Activated B cell treated with CpG ODN at 0.5 μM for 24 hours (primary cell): ENCODE measurements around the gene FNIP2. TPM values are rescaled to one million over a fixed set of nuclear protein-coding genes. Genes with fewer than 3 reads are reported as not detected.
"Not testable (repeated sequence)": the region's sequence is repeated elsewhere in the genome, so short reads cannot be mapped to it uniquely, and the experiment has no call there.

Experiments used
- ATAC-seq: fragments of 200-7000 bp; cut with Tn5 transposase; one replicate; pipeline ENCODE4 v1.10.0; 2021; ENCODE audit warnings: low read depth, mild to moderate bottlenecking, moderate library complexity
- CTCF ChIA-PET: fragments of 350-600 bp; sonication (Branson Sonifier 250); formaldehyde crosslinking; loops from one replicate; lab custom pipeline; 2021; ENCODE audit warnings: antibody characterized with exemption; lab: Charles Lee
- POLR2A ChIA-PET: fragments of 350-600 bp; sonication (Branson Sonifier 250); formaldehyde crosslinking; loops from one replicate; lab custom pipeline; 2021; ENCODE audit warnings: antibody characterized with exemption; lab: Charles Lee
- DNase-seq: peaks from one replicate; pipeline ENCODE4 v3.0.0; 2022
- H3K27ac Mint-ChIP-seq: one replicate; pipeline ENCODE4 v1.8.0; 2020; ENCODE audit warnings: mixed read lengths
- H3K27me3 Mint-ChIP-seq: one replicate; pipeline ENCODE4 v1.8.0; 2021; ENCODE audit warnings: mixed read lengths
- H3K36me3 Mint-ChIP-seq: one replicate; pipeline ENCODE4 v1.8.0; 2021; ENCODE audit warnings: low read depth, mixed read lengths
- H3K4me1 Mint-ChIP-seq: one replicate; pipeline ENCODE4 v1.8.0; 2021; ENCODE audit warnings: mixed read lengths
- H3K4me3 Mint-ChIP-seq: one replicate; pipeline ENCODE4 v1.8.0; 2020; ENCODE audit warnings: mild to moderate bottlenecking, mixed read lengths
- H3K9me3 Mint-ChIP-seq: one replicate; pipeline ENCODE4 v1.8.0; 2020; ENCODE audit warnings: mixed read lengths
- CTCF ChIP-seq: fragments of 200-600 bp; IDR thresholded peaks from one replicate; pipeline ENCODE4 v1.8.0; 2022; ENCODE audit warnings: antibody characterized with exemption, mild to moderate bottlenecking
- intact Hi-C: fragments of 100-400 bp; cut with micrococcal nuclease; formaldehyde crosslinking; loops from one replicate; pipeline ENCODE4 v1.15.1; 2024
- total RNA-seq: library from RNA; stranded (reverse); gene quantifications from 2 replicates; pipeline ENCODE4 v1.2.3, GENCODE V29; 2022

The FNIP2 gene
- total RNA-seq, 1 donor from 2014 or later: not detected

- Mint-ChIP-seq H3K36me3 (no peaks in the 10 kb centered on the region), H3K27ac (no peak overlapping the region), H3K27me3 (peaks cover 21% of the 10 kb centered on the region), H3K9me3 (no peaks in the 10 kb centered on the region), H3K4me3 (no peak overlapping the region), H3K4me1 (no peaks in the 10 kb centered on the region)
- intact Hi-C loops: no loop called here
- DNase-seq (no peak), ATAC-seq (no peak)
- CTCF ChIA-PET: no interaction called here
- POLR2A ChIA-PET: no interaction called here
- TF ChIP-seq CTCF: no peak
Measured at GRCh38 chr4:158738866-158739265, 30.0 kb upstream of the FNIP2 start.

- ATAC-seq (no peak), DNase-seq (no peak)
- CTCF ChIA-PET: no interaction called here
- intact Hi-C loops: no loop called here
- Mint-ChIP-seq H3K27ac (no peak overlapping the region), H3K9me3 (no peaks in the 10 kb centered on the region), H3K4me1 (no peaks in the 10 kb centered on the region), H3K27me3 (peaks cover 21% of the 10 kb centered on the region), H3K4me3 (no peak overlapping the region), H3K36me3 (no peaks in the 10 kb centered on the region)
- no peak for TF ChIP-seq CTCF
- POLR2A ChIA-PET: no interaction called here
Measured at GRCh38 chr4:158739600-158739999, 29.2 kb upstream of the FNIP2 start.

GRCh38 chr4:158741326-158742021 is 27.4 kb upstream of the FNIP2 start:
- intact Hi-C loops: no loop called here

GRCh38 chr4:158746537-158746936 is 22.3 kb upstream of the FNIP2 start:
- intact Hi-C loops, H3K36me3 Mint-ChIP-seq, H3K9me3 Mint-ChIP-seq, H3K4me1 Mint-ChIP-seq, CTCF ChIA-PET, H3K4me3 Mint-ChIP-seq, ATAC-seq, POLR2A ChIA-PET, DNase-seq, H3K27me3 Mint-ChIP-seq, H3K27ac Mint-ChIP-seq: not testable (repeated sequence)

More at GRCh38 chr4:158741326-158742021, 27.4 kb upstream of the FNIP2 start:
- H3K4me1 Mint-ChIP-seq: no peaks in the 10 kb centered on the region
- ATAC-seq (no peak), DNase-seq (no peak)
- ChIA-PET CTCF (no interaction called here), POLR2A (no interaction called here)
- H3K36me3 Mint-ChIP-seq: no peaks in the 10 kb centered on the region
- H3K4me3 Mint-ChIP-seq: no peak overlapping the region
- H3K27ac Mint-ChIP-seq: no peak overlapping the region
- peaks cover 18% of the 10 kb centered on the region for H3K27me3 Mint-ChIP-seq
- H3K9me3 Mint-ChIP-seq: no peaks in the 10 kb centered on the region
- TF ChIP-seq CTCF: no peak

- intact Hi-C loops: no loop called here
- DNase-seq (no peak), ATAC-seq (no peak)
- peaks cover 21% of the 10 kb centered on the region for H3K27me3 Mint-ChIP-seq
- H3K4me1 Mint-ChIP-seq: no peaks in the 10 kb centered on the region
- H3K27ac Mint-ChIP-seq: no peak overlapping the region
- POLR2A ChIA-PET: no interaction called here
- no peaks in the 10 kb centered on the region for H3K9me3 Mint-ChIP-seq
- H3K4me3 Mint-ChIP-seq: no peak overlapping the region
- TF ChIP-seq CTCF: no peak
- CTCF ChIA-PET: no interaction called here
- H3K36me3 Mint-ChIP-seq: no peaks in the 10 kb centered on the region
Measured at GRCh38 chr4:158750379-158750778, 18.4 kb upstream of the FNIP2 start.
